Activated CD4-positive, alpha-beta T cell treated with anti-CD3 and anti-CD28 coated beads, Interleukin-2, Interleukin-4, amounts not matched to agents 100 ng/mL and 50 ng/mL, durations not matched to agents 16 hours and 8 hours (primary cell): ENCODE results near the gene ZNF143.
"Not testable (repeated sequence)": the region's sequence is repeated elsewhere in the genome, so short reads cannot be mapped to it uniquely, and the experiment has no call there.

Experiments used
- DNase-seq: peaks from one replicate; pipeline ENCODE4 v3.0.0-alpha.2; 2020; ENCODE audit warnings: low spot score

Gene ZNF143

GRCh38 chr11:9460322-9461062 is at the start of gene ZNF143:
TSS of gene ZNF143 (plus strand) at chr11:9461012. CDS start at chr11:9471309, 10,297 bp downstream.
- peak; percentile 100 for DNase-seq

DNA sequence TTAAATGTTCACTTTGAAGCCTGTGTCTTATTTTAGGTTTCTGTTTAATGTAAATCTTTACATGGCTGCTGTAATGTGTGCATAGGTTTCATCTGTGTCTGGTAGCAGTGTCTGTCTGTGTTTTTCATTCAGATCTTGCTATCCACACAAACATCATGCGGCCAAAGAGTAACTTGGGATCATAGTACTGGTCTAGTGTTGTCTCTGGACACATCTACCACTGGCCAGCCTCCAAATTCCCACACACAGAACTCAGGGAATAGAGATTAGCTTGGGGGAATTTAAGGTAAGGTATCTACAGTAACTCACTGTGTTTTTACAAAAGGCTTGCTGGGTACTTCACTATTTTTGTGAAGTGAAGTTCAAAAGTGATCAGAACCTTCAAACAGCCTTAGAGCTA is 32.1 kb upstream of the ZNF143 start:
- DNase-seq = no peak

GRCh38 chr11:9438611-9439010 is 22.2 kb upstream of the ZNF143 start:
- DNase-seq = no peak

DNA sequence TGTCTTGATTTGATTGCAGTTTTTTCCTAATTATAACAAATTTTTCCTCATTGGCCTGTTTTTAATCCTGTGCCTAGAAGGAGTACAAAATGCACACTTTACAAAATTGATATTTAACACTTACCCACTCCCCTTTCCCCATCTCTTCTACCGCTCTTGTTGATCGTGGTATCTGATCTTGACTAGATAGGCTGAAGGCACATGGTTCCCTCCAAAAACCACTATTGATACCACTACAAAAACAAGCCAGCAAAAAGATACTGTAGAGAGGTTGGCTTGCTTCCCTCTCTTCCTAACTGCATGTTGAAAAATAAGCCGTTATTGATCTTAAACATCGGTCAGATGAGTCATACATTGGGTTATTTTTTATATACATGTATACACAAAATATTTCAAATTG is 14.6 kb upstream of the ZNF143 start:
- no peak for DNase-seq

DNA sequence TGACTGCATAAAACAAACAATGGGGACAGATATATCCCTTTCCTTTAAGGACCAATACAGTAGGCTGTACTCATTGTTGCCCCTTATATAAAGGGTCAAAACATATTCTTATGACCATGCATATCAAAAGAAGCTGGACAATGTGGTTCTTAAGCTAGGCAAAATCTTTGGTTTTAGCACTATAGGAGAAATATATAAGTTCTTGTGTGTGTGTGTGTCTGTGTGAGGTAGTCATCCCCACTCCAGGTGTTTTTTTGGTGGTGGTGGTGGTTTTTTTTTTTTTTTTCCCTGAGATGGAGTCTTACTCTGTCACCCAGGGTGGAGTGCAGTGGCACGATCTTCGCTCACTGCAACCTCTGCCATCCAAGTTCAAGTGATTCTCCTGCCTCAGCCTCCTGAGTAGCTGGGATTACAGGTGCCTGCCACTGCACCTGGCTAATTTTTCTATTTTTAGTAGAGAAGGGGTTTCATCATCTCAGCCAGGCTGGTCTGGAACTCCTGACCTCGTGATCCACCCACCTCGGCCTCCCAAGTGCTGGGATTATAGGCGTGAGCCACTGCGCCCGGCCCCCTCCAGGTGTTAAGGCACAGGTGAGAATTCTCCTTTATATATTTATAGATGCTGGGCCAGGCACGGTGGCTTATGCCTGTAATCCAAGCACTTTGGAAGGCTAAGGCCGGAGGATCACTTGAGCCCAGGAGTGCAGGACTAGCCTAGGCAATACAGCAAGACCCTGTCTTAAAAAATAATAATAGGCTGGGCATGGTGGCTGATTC is 12.0 kb upstream of the ZNF143 start:
- no peak for DNase-seq

DNA sequence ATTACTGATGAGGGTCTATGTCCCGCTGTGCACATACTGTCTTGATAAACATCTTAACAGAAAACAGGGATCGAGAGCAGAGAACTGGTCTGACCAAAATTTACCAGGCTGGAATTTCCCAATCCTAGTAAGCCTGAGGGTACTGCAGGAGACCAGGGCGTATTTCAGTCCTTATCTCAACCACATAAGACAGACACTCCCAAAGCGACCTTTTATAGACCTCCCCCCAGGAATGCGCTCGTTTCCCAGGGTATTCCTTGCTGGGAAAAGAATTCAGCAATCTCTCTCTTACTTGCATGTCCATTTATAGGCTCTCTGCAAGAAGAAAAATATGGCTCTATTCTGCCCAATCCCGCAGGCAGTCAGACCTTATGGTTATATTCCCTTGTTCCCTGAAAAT is 8.8 kb upstream of the ZNF143 start:
- not testable (repeated sequence) for DNase-seq

DNA sequence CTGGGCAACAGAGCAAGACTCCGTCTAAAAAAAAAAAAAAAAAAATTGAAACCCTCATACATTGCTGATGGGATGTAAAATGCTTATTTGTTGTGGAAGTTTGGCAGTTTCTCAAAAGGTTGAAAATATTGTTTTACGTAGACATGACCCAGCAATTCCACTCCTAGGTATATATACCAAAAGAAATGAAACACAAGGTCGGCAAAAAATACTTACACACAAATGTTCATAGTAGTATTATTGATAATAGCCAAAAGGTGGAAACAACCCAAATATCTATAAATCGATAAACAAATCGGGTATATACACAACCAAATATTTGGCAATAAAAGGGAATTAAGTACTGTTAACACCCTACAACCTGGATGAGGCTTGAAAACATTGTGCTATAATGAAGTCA is 5.1 kb upstream of the ZNF143 start:
- DNase-seq = no peak

- DNase-seq = peak; percentile 48
These were observed 1.0 kb upstream of the ZNF143 start for GRCh38 chr11:9459667-9460321.

GRCh38 chr11:9461063-9461759 is 399 bp downstream of the ZNF143 start:
- peak; percentile 77 for DNase-seq

DNA sequence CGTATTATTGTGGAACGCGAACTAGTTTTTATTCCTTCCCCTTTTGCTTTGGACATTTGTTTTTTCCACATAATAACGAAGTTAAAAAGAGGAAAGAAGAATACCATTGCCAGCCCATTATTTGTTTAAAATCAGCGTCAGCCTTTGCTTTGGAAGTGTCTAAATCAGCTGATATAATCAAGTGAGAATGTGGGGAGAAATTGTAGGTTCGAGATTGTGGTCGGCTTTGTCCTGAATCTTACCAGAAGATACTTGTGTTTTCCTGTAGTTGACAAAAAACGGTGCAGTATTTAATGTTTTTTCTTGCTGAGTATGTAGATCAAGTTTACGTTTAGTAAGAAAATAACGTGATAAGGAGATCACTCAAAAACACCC is 935 bp downstream of the ZNF143 start:
- peak; percentile 48 for DNase-seq

DNA sequence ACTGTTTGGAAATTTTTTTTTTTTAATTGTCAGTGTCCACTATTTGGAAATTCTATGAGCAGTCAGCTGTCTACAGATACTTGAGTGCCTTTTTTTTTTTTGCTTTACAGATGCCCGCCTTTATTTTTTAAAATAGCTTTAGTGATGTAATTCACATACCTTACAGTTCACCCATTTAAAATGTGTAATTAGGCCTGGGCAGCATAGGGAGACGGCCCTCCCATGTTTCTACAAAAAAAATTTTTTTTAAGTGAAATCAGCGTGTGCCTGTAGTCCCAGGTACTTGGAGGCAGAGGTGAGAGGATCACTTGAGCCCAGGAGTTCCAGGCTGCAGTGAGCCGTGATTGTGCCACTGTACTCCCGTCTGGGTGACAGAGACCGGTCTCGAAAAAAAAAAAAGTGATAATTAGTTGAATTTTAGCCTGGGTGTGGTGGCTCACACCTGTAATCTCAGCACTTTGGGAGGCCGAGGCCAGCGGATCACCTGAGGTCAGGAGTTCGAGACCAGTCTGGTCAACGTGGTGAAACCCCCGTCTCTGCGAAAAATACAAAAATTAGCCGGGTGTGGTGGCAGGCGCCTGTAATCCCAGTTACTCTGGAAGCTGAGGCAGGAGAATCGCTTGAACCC is 1.5 kb downstream of the ZNF143 start:
- no peak for DNase-seq

GRCh38 chr11:9462806-9463537 is 2.2 kb downstream of the ZNF143 start:
- peak; percentile 30 for DNase-seq

- DNase-seq = no peak
These were observed 10.0 kb downstream of the ZNF143 start for GRCh38 chr11:9470765-9471164.

- DNase-seq = no peak
These were observed 12.6 kb downstream of the ZNF143 start for GRCh38 chr11:9473408-9473807.

GRCh38 chr11:9479899-9480298 is 19.1 kb downstream of the ZNF143 start:
- DNase-seq = no peak

DNA sequence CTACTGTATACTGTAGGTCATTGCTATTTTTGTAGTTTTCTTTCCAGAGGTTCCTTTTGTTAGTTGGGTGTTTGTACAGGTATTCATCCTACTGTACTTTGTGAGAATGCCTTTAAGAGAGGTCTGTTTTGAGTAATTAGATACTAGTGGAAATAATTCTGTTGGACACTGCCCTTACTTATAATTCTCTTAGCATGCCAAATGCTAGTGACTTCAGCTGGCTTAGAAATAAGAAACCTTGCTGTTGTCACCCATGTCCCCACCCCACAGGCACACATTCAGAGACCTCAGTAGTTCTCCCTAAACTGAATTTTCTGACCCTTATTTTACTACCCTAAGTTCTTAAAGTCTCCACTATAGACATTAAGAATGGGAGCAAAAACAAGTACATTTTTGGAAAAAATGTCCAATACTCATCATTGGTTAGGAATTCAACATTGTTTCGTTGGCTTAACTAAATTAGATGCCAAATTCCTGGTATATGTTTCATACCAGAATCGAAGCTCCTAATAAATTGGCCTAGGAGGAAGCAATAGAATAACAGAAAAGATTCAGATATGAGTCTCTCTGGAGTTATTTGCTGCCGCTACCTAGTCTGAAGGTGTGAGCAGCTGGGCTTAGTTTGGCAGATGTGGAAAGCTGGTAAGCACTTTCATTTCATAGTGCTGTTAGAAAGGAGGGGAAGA is 28.4 kb downstream of the ZNF143 start:
- no peak for DNase-seq

GRCh38 chr11:9490376-9490775 is 29.6 kb downstream of the ZNF143 start:
- no peak for DNase-seq

DNA sequence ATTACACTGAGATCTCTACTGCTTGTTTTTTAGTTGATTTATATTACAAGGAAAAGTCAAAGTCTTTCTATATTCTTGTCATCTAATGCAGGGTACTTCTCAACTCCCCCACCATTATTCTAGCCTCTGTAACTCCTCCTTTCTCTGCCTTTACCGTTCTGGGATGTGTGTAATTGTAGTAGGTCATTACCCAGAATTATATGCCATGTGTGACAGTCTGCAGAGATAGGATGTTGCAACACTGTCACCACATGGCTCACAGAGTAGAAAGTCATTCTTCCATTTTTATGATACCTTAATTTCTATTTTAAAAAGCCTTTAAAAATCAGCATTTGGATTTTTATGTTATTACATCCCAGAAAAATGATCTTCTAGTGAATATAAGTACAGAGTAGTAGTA is 32.7 kb downstream of the ZNF143 start:
- no peak for DNase-seq

DNA sequence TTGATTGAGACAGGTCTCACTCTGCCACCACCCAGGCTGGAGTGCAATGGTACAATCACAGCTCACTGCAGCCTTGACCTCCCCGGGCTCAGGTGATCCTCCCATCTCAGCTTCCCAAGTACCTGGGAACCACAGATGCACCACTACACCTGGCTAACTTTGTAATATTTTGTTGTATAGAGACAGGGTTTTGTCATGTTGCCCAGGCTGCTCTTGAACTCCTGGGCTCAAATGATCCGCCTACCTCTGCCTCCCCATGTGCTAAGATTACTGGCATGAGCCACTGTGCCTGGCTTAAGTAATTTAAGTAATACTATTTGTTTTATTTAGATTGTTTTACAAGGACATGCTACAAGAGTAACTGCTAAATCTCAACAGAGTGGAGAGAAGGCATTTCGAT is 33.5 kb downstream of the ZNF143 start:
- no peak for DNase-seq

- DNase-seq = no peak
These were observed 35.1 kb downstream of the ZNF143 start for GRCh38 chr11:9495803-9496514.
